ENCODE results near the gene NR4A2. TPM values are rescaled to one million over a fixed set of nuclear protein-coding genes. Genes with fewer than 3 reads are reported as not detected.

NR4A2 gene
- total RNA-seq, 2 donors from 2014 or later: 1.2 to 1.6 TPM

GRCh38 chr2:156327835-156328695 is 4.5 kb downstream of the NR4A2 start:
- no peaks in the 10 kb centered on the region for H3K36me3 Mint-ChIP-seq (ENCODE audit: low read depth)
- Histone ChIP-seq H3K27ac (ENCODE audit: low read depth, low read length) (no peak overlapping the region), H3K4me3 (ENCODE audit: low read length) (no peak overlapping the region), H3K9me3 (ENCODE audit: control insufficient read depth, low read length) (peaks cover 5% of the 10 kb centered on the region), H3K4me1 (ENCODE audit: control insufficient read depth, insufficient read depth, low read length) (no peaks in the 10 kb centered on the region), H3K27me3 (ENCODE audit: control insufficient read depth, insufficient read depth, low read length, poor library complexity, severe bottlenecking) (peaks cover 77% of the 10 kb centered on the region), H3K9ac (ENCODE audit: extremely low read depth, low read length, poor library complexity, severe bottlenecking) (no peak overlapping the region), H3K36me3 (ENCODE audit: control insufficient read depth, insufficient read depth, low read length) (no peaks in the 10 kb centered on the region)
- peaks cover under 1% of the 10 kb centered on the region for H3K9me3 Mint-ChIP-seq
- WGBS, 2 experiments (ENCODE audit: insufficient coverage in 1 of 2, insufficient read length in 1 of 2): 93 to 95% methylated on average over 24 to 38 of the region's 38 CpGs
- H3K27ac Mint-ChIP-seq: no peak overlapping the region
- H3K27me3 Mint-ChIP-seq (ENCODE audit: insufficient read depth): peaks cover 86% of the 10 kb centered on the region
- H3K4me3 Mint-ChIP-seq: no peak overlapping the region
- DNase-seq: no peak
- H3K4me1 Mint-ChIP-seq: peaks cover 15% of the 10 kb centered on the region
- no peak for TF ChIP-seq CTCF (conservative IDR thresholded peaks at IDR 0.05)

- TF ChIP-seq CTCF (conservative IDR thresholded peaks at IDR 0.05): no peak
- Histone ChIP-seq H3K9me3 (ENCODE audit: control insufficient read depth, low read length) (peaks cover 5% of the 10 kb centered on the region), H3K27ac (ENCODE audit: low read depth, low read length) (no peak overlapping the region), H3K4me1 (ENCODE audit: control insufficient read depth, insufficient read depth, low read length) (no peaks in the 10 kb centered on the region), H3K27me3 (ENCODE audit: control insufficient read depth, insufficient read depth, low read length, poor library complexity, severe bottlenecking) (peaks cover 85% of the 10 kb centered on the region), H3K36me3 (ENCODE audit: control insufficient read depth, insufficient read depth, low read length) (no peaks in the 10 kb centered on the region), H3K4me3 (ENCODE audit: low read length) (no peak overlapping the region), H3K9ac (ENCODE audit: extremely low read depth, low read length, poor library complexity, severe bottlenecking) (no peak overlapping the region)
- WGBS, 2 experiments (ENCODE audit: insufficient coverage in 1 of 2, insufficient read length in 1 of 2): 90 to 96% methylated on average over 12 of the region's 12 CpGs
- Mint-ChIP-seq H3K9me3 (peaks cover 8% of the 10 kb centered on the region), H3K4me3 (no peak overlapping the region), H3K4me1 (peaks cover 21% of the 10 kb centered on the region), H3K27ac (no peak overlapping the region), H3K36me3 (ENCODE audit: low read depth) (no peaks in the 10 kb centered on the region), H3K27me3 (ENCODE audit: insufficient read depth) (peaks cover 93% of the 10 kb centered on the region)
- DNase-seq: no peak
These were observed 5.9 kb downstream of the NR4A2 start for GRCh38 chr2:156326526-156327095.

- H3K9me3 ChIP-seq (ENCODE audit: control insufficient read depth, low read length): peaks cover 9% of the 10 kb centered on the region
- H3K9me3 Mint-ChIP-seq: peaks cover 12% of the 10 kb centered on the region
- no peak overlapping the region for H3K4me3 Mint-ChIP-seq
- no peak overlapping the region for H3K4me3 ChIP-seq (ENCODE audit: low read length)
- no peak overlapping the region for H3K27ac ChIP-seq (ENCODE audit: low read depth, low read length)
- no peaks in the 10 kb centered on the region for H3K36me3 Mint-ChIP-seq (ENCODE audit: low read depth)
- H3K27ac Mint-ChIP-seq: no peak overlapping the region
- peaks cover 93% of the 10 kb centered on the region for H3K27me3 Mint-ChIP-seq (ENCODE audit: insufficient read depth)
- peaks cover 85% of the 10 kb centered on the region for H3K27me3 ChIP-seq (ENCODE audit: control insufficient read depth, insufficient read depth, low read length, poor library complexity, severe bottlenecking)
- DNase-seq: no peak
- H3K36me3 ChIP-seq (ENCODE audit: control insufficient read depth, insufficient read depth, low read length): no peaks in the 10 kb centered on the region
- no peak for TF ChIP-seq CTCF (conservative IDR thresholded peaks at IDR 0.05)
- no peaks in the 10 kb centered on the region for H3K4me1 ChIP-seq (ENCODE audit: control insufficient read depth, insufficient read depth, low read length)
- 89 to 90% methylated on average over 9 to 12 of the region's 12 CpGs for WGBS, 2 experiments (ENCODE audit: insufficient coverage in 1 of 2, insufficient read length in 1 of 2)
- H3K9ac ChIP-seq (ENCODE audit: extremely low read depth, low read length, poor library complexity, severe bottlenecking): no peak overlapping the region
- H3K4me1 Mint-ChIP-seq: peaks cover 21% of the 10 kb centered on the region
These were observed 6.6 kb downstream of the NR4A2 start for GRCh38 chr2:156325688-156326525.
